ENCODE data around the gene ELK3.

The ELK3 gene

DNA sequence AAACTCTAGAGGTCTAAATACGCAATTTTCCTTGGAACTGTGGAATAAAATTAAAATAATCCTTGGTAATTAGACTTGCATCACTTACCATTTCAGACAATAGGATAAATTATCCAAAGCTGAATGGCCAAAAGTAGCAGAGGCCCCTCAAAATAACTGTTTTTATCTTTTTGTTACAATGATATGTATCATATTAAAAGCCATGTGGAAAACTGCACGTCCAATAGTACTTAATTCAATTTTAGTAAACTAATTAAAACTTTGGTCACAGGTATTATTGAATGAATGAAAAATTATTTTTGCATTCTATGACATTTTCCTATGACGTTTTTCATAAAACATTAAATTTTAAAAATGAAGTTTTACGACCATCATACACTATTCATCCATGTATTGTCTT lies 107.6 kb downstream of the ELK3 start:
- no peaks in the 10 kb centered on the region for H3K9me3 ChIP-seq (ENCODE audit: insufficient read depth, low read length, severe bottlenecking)
- H2AFZ ChIP-seq (ENCODE audit: low read depth, low read length), result no peak overlapping the region
- peaks cover 43% of the 10 kb centered on the region for H3K36me3 ChIP-seq (ENCODE audit: insufficient read depth, low read length)
- H3K4me1 ChIP-seq (ENCODE audit: insufficient read depth, low read length), result no peaks in the 10 kb centered on the region
- no peaks in the 10 kb centered on the region for H4K20me1 ChIP-seq (ENCODE audit: insufficient read depth, low read length)
- DNase-seq, result no peak
- H3K27ac ChIP-seq (ENCODE audit: low read length), result no peak overlapping the region
- H3K9ac ChIP-seq (ENCODE audit: low read depth, low read length), result no peak overlapping the region
- peaks cover 40% of the 10 kb centered on the region for H3K79me2 ChIP-seq (ENCODE audit: insufficient read depth, low read length)
- ATAC-seq (ENCODE audit: insufficient read depth, low read depth), result no peak
- H3K27me3 ChIP-seq (ENCODE audit: insufficient read depth, low read length, poor library complexity), result no peaks in the 10 kb centered on the region
- no peak overlapping the region for H3K4me3 ChIP-seq (ENCODE audit: low read depth in 1 of 2, low read length in 2 of 2)
- no peak overlapping the region for H3K4me2 ChIP-seq (ENCODE audit: insufficient read depth, low read length)
- TF ChIP-seq CTCF (IDR thresholded peaks at IDR 0.05; ENCODE audit: borderline replicate concordance, extremely low read depth, low read length, poor library complexity, severe bottlenecking) (no peak), EZH2 (IDR thresholded peaks at IDR 0.05; ENCODE audit: borderline replicate concordance, low read depth, low read length, severe bottlenecking) (no peak)

- ATAC-seq (ENCODE audit: insufficient read depth, low read depth) (no peak), DNase-seq (no peak)
- no peaks in the 10 kb centered on the region for H3K27me3 ChIP-seq (ENCODE audit: insufficient read depth, low read length, poor library complexity)
- H3K4me1 ChIP-seq (ENCODE audit: insufficient read depth, low read length), result no peaks in the 10 kb centered on the region
- no peak overlapping the region for H3K27ac ChIP-seq (ENCODE audit: low read length)
- no peak overlapping the region for H3K4me3 ChIP-seq (ENCODE audit: low read depth in 1 of 2, low read length in 2 of 2)
- H3K4me2 ChIP-seq (ENCODE audit: insufficient read depth, low read length), result no peak overlapping the region
- no peak for TF ChIP-seq CTCF (IDR thresholded peaks at IDR 0.05; ENCODE audit: borderline replicate concordance, extremely low read depth, low read length, poor library complexity, severe bottlenecking)
- TF ChIP-seq EZH2 (IDR thresholded peaks at IDR 0.05; ENCODE audit: borderline replicate concordance, low read depth, low read length, severe bottlenecking), result no peak
- peaks cover 47% of the 10 kb centered on the region for H3K79me2 ChIP-seq (ENCODE audit: insufficient read depth, low read length)
- no peak overlapping the region for H2AFZ ChIP-seq (ENCODE audit: low read depth, low read length)
- H3K9me3 ChIP-seq (ENCODE audit: insufficient read depth, low read length, severe bottlenecking), result no peaks in the 10 kb centered on the region
- no peak overlapping the region for H3K9ac ChIP-seq (ENCODE audit: low read depth, low read length)
- H4K20me1 ChIP-seq (ENCODE audit: insufficient read depth, low read length), result no peaks in the 10 kb centered on the region
- H3K36me3 ChIP-seq (ENCODE audit: insufficient read depth, low read length), result peaks cover 42% of the 10 kb centered on the region
Measured at GRCh38 chr12:96302687-96303310, 108.6 kb downstream of the ELK3 start.

DNA sequence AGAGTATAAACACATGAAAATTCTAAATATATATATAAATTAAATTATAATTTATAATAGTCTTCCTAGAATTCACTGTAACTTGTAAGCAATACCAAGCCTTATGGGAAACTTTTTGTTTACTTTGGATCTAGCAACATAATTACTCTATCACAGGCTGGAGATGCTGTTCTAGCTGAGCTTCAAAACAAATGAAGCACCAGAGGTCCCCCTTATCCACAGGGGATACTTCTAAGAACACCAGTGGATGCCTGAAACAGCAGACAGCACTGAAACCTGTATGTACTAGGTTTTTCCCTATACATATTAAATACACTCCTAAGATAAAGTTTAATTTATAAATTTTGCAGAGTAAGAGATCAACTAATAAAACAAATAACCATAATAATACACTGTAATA lies 109.5 kb downstream of the ELK3 start:
- DNase-seq (no peak), ATAC-seq (ENCODE audit: insufficient read depth, low read depth) (no peak)
- Histone ChIP-seq H3K4me3 (ENCODE audit: low read depth in 1 of 2, low read length in 2 of 2) (no peak overlapping the region), H2AFZ (ENCODE audit: low read depth, low read length) (no peak overlapping the region), H3K27ac (ENCODE audit: low read length) (no peak overlapping the region), H3K4me1 (ENCODE audit: insufficient read depth, low read length) (no peaks in the 10 kb centered on the region), H3K27me3 (ENCODE audit: insufficient read depth, low read length, poor library complexity) (no peaks in the 10 kb centered on the region), H3K4me2 (ENCODE audit: insufficient read depth, low read length) (no peak overlapping the region), H3K79me2 (ENCODE audit: insufficient read depth, low read length) (peaks cover 55% of the 10 kb centered on the region), H3K9ac (ENCODE audit: low read depth, low read length) (no peak overlapping the region), H4K20me1 (ENCODE audit: insufficient read depth, low read length) (no peaks in the 10 kb centered on the region), H3K9me3 (ENCODE audit: insufficient read depth, low read length, severe bottlenecking) (no peaks in the 10 kb centered on the region), H3K36me3 (ENCODE audit: insufficient read depth, low read length) (peaks cover 42% of the 10 kb centered on the region)
- TF ChIP-seq CTCF (IDR thresholded peaks at IDR 0.05; ENCODE audit: borderline replicate concordance, extremely low read depth, low read length, poor library complexity, severe bottlenecking) (no peak), EZH2 (IDR thresholded peaks at IDR 0.05; ENCODE audit: borderline replicate concordance, low read depth, low read length, severe bottlenecking) (no peak)
